Breast epithelium (tissue), 3 donors: ENCODE data around the gene TBC1D30.

Experiments used
- CTCF ChIP-seq, 3 donors: fragments of 450-650 bp; IDR thresholded peaks; one replicate each; pipeline ENCODE4 v1.5.1; 2016 to 2017; ENCODE audit warnings: antibody characterized with exemption in 3 of 3, mild to moderate bottlenecking in 3 of 3, moderate library complexity in 3 of 3
- POLR2A ChIP-seq: fragments of 450-650 bp; IDR thresholded peaks from one replicate; pipeline ENCODE4 v1.6.1; 2016; ENCODE audit warnings: antibody characterized with exemption, mild to moderate bottlenecking, moderate library complexity

GRCh38 chr12:64810831-64811230, 13.6 kb upstream of the TBC1D30 start:
- TF ChIP-seq CTCF (IDR thresholded peaks at IDR 0.05): no peak
- no peak for TF ChIP-seq POLR2A
